ENCODE data around the gene MEX3A.
A peak's percentile ranks its signal among the peaks of the same experiment; 100 is the strongest.

MEX3A gene

DNA sequence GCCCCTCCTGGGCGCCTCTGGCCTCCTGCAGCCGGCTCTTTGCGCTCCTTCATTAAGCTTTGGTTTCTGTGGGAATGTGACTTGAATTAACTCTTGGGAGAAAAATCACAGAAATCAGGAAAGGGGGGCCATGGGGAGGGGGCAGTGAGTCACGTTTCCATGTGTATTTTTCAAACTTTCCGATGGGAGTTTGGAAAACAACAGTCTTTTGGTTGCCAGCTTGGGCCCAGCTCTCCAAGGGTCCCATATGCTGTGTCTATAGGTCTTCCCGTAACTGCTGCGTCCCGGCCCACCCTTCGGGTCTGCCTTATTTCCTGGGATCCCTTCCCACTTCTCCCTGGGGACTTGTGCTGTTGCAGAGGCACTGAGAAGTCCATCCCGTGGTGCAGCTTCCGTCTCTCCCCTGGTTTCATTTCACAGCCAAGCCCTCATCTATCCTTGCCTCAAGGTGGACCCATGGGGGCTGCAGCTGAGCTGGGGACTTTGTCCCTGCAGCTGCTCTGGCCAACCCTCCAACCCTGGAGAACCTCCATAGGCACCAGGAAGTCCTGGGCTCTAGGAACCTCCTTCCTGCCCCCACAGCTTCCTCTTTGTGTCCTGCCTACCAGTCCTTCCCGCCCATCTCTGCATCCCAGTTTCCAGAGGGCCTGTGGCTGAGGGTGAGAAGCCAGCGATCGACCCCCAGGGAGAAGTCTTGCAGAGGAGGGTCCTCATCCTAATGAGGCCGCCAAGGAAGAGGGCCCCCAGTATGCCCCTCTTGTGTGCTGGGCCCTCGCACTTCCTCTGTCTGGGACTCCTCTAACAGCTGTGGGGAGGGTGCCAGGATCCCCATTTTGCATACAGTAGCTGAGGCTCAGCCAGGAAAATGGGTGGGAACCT is 20.6 kb upstream of the MEX3A start:
- no peak for DNase-seq

DNA sequence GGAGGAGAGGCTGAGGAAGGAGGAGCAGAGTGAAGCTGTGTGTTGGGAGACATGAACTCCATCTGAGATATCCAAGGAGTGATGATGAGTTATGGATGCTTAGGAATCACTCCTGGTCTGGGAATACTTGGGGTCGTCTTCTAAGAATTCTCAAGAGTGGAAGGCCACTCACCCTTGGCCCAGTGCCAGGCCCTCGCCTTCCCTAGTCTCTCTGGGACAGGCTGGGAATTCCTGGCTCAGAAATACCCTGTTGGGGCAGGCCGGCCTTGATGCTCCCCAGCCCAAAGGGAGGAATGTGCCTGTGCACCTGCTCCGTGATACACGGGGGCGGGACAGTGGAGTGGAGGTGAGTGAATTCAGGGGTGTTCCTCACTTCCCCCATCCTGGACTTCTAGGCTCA is 19.6 kb upstream of the MEX3A start:
- DNase-seq: no peak

GRCh38 chr1:156100205-156100995 is 18.1 kb upstream of the MEX3A start:
- DNase-seq: no peak

- no peak for DNase-seq
Measured at GRCh38 chr1:156099282-156099681, 17.0 kb upstream of the MEX3A start.

- no peak for DNase-seq
Measured at GRCh38 chr1:156098784-156099183, 16.5 kb upstream of the MEX3A start.

DNA sequence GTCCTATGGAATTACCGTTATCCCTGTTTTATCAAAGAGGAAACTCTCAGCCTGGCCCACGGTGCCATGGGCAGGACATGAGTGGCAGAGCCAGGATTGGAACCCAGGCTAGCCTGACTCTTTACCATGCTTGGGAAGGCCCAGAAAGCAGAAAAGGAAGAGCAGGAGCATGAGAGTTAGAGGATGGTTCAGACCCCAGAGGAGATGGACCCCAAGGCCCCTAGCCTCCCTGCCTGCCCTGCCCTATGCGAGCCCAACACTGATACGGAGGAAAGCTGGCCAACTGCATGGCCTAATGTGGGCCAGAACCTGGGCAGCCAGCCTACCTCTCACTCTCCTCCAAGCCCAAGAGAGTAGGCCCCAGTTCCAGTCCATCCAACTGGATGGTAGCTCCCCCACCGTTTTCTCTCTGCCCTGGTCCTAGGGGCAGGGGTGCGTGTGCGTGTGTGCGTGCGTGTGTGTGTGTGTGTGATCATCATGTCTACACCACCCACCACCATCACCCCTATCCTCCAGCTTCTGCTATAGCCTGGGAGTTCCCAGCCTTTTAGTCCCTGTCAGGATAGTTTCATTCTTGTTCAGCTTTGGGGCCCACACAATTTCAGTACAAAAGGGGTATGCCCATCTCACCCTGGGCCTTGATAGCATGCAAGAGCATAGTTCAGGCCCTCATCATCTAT is 15.4 kb upstream of the MEX3A start:
- no peak for DNase-seq

DNA sequence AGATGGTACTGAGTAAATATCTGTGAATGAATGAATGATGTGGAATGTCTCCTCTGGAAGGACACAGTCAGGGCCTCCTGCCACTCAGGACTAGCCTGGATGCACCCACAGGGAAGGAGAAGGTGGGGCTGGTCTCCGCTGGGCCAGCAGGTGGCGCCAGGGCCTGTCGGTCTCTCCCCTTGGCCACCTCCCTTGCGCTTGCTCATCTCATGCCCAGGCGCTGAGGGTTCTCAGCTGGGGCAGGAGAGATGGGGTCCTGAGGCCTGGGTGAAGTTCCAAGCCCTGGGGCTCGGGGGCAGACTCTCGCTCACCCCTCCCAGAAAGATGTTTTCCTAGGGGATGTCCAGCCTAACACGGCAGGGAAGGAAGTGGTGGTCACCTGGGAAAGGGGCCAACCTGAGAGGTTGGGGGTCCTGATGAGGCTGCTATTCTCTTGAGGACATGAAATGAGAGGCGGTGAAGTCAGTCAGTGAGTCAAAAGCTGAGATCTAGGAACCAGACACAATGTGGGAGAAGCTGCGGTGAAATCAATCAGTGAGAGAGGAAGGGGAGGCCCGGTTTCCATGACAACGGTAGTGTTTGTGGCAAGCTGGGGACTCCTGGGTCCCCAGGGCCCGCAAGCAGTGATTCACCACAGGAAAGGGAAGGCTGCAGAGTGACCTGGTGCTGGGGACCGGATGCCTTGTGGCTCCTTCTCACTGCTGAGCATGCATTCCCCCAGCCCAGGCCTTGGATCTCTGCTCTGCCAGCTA is 14.6 kb upstream of the MEX3A start:
- DNase-seq: peak; percentile 67

DNA sequence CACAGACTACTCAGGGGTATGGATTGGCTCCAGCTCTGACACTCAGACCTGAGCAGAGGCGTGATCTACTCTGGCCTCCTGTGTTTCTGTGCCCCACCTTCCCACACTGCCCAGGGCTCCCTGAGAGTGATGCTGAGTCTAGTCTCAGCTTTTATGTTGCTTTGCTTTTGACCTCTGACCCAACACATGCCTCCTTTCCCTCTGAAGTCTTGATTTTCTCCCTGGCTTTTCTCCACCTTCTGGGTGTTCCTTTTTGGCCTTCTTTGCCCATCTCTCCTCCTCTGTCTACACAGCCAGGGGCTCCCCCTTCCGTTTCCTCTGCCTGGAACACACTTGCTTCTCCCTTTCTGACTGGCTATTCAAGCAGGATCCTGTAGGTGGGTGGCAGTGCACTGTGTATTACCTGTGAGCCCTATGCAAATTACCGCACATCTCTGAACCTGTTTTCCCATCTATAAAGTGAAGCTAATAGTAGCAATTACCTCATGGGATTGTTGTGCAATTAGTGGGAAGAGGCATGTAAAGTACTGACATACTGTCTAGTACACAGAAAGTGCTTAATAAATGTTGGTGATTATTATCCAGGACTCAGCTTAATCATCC is 13.7 kb upstream of the MEX3A start:
- no peak for DNase-seq

GRCh38 chr1:156091610-156092009 is 9.3 kb upstream of the MEX3A start:
- no peak for DNase-seq

DNA sequence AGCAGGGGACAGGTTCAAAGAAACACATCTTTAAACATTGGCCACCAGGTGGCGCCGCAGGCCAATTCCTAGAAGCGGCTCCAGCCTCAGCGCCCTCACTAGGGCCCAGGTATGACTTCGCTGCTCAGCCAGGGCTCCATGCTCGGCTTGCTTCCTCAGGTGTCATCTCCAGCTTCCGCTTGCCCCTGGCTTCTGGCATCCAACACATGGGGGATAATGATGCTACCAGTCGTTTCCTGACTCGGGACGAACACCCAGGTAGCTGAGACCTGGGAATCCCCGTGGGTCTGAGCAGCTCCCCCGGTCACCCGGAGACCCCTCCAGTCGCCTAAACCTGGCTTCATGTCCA is 8.5 kb upstream of the MEX3A start:
- DNase-seq: peak; percentile 88

DNA sequence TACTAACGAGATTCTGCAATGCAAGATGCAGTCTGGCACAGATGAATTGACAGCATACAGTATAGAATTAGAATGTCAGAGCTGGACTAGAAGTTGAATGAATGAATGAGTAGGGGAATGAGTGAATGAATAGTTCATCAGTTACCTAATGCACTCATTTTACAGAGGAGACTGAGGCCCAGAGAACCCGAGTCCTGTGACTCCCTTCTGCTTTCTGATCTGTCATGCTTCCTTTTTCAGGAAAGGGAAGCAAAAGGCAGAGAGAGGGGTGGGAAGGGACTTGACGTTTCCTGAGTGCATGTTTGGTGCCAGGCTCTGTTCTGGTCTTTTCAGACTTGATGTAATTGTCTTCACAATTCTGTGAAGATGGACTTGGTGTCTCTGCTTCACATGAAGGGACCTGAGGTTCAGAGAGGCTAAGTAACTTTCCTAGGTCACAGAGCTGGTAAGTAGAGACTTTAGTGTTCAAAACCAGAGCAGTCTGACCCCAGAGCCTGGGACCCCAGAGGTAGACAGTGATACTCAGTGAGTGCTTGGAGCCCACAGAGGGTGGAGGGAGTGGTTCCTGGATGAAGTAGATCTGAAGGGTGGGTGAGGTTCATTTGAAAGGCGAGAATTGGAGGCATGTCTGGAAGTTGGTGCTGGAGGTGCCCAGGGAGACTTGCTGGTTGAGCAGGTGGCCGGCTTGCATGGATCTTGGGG is 8.0 kb upstream of the MEX3A start:
- DNase-seq: no peak

DNA sequence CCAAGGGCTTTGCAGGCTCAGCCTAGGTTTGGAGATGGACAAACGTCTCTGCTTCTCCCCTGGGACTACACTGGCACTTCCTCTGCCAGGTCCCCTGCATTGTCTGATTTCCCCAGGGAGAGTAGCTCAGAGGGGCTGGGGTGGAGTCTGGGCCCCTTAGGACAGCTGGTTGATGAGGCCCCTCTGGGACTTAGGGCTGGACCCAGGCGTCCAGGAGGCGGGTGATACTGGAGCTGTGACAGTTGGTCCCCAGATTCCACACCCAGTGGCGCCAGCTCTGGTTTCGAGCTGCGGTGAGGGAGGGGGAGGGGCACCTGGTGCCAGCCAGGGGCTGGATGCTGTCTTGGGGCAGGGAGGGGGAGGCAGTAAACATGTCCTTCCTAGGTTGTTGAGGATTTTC is 7.4 kb upstream of the MEX3A start:
- no peak for DNase-seq

GRCh38 chr1:156086256-156086662 is 4.0 kb upstream of the MEX3A start:
- DNase-seq: no peak

GRCh38 chr1:156083800-156084790 is 1.8 kb upstream of the MEX3A start:
- no peak for DNase-seq

GRCh38 chr1:156081917-156082308 is 352 bp downstream of the MEX3A start:
- no peak for DNase-seq

DNA sequence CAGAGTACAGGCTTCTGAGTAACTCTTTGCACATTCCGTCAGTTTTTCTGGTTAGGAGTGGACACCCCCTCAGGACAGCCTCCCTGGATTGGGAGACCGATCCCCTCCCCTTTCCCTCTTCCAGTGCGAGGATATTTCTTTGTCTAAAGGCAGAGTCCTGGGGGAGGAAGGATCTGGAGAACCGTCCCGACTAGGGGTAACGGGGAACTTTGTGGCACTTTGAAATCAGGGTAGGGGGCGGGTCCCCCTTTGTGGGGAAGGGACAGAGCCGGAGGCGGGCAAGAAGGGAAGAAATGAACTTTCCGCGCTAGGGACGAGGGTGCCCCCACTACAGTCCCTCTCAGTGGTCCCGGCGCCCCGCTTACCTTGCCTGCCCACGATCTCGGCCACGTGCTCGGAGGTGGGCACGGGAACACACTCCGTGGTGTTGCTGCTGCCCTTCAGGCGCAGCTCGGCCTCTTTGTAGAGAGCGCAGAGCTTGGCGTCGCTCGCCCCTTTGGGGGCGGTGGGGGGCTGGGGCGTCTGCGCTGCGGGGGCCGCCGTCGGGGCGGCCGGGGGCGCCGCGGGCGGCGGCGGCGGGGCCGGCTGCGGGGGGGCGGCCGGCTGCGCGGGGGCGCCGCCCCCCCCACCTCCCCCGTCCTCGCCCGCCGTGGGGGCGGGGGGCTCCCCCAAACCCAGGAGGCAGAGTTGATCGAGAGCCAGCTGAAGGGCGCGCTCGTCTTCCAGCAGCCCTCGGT is 917 bp downstream of the MEX3A start:
- DNase-seq: no peak

DNA sequence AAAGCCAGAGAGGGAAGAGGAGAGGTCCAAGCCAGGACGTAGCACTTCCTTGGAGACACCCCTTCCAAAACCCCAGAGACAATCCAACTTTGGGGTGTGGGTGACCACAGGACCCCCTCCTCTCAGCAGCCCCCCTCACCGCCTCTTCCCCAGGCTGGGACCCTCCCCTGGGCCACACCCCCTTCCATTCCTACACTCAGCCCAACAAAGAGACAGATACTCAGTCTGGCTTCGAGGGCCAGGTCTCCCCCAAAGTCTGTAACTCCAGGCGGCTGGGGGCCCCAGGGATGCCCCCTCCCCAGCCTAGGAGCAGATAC is 1.4 kb downstream of the MEX3A start:
- no peak for DNase-seq

GRCh38 chr1:156080241-156080862 is 1.9 kb downstream of the MEX3A start:
- no peak for DNase-seq

GRCh38 chr1:156079762-156080161 is 2.5 kb downstream of the MEX3A start:
- DNase-seq: no peak

DNA sequence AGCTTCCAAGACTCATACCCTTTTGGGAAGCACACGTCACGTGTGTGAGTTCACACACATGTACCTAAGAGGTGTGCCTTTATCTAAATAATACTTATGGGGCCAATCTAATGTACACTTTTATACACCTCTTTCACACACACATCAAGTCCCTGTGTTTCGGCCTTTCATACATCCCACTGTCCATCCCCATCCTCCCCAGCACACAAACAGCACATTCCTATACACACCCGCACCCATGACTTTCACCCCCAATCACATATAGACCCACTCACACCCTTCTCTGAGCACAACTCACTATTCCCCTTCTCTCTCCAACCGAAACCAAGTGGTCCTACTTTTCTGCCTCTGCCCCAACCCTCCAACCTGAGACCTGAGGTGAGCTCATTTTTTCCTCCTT is 3.5 kb downstream of the MEX3A start:
- DNase-seq: no peak
